SK-N-SH (cell line): Measurements from ENCODE around the gene FBXL5. TPM values are rescaled to one million over a fixed set of nuclear protein-coding genes. Genes with fewer than 3 reads are reported as not detected.

Experiments
- CTCF ChIA-PET: fragments of 300-600, 350-600 bp; formaldehyde crosslinking; extraction: SDS; loops from one replicate; lab custom pipeline; 2021; lab: Yijun Ruan, JAX
- POLR2A ChIA-PET: fragments of 350-600 bp; sonication (Branson Sonifier 250); formaldehyde crosslinking; extraction: SDS; loops from one replicate; lab custom pipeline; 2020; ENCODE audit warnings: antibody characterized with exemption, inconsistent platforms; lab: Yijun Ruan, JAX
- DNase-seq: peaks from one replicate; pipeline ENCODE4 v3.0.0; 2012
- H2AFZ ChIP-seq: fragments of 200-600 bp; sonication (generic); 2 replicates; pipeline ENCODE4 v1.8.1; 2016; ENCODE audit warnings: antibody characterized with exemption, mild to moderate bottlenecking, low read depth
- H3F3A ChIP-seq: fragments of 200-600 bp; sonication (generic); replicated peaks from 2 replicates; pipeline ENCODE3; 2016; ENCODE audit warnings: antibody characterized with exemption, mild to moderate bottlenecking; ENCODE audit not compliant: insufficient read depth
- H3K27ac ChIP-seq, 2 experiments: fragments of 200-500 bp in 1 of 2; fragments of 200-600 bp in 1 of 2; sonication (Bioruptor generic) in 1 of 2; sonication (generic), shearing (Covaris generic) in 1 of 2; 2 replicates each; pipeline versions ENCODE4 v1.5.1 to v1.6.1; 2014 to 2016; ENCODE audit warnings: low read depth in 2 of 2, inconsistent platforms in 1 of 2, low read length in 1 of 2, mild to moderate bottlenecking in 1 of 2, mixed read lengths in 1 of 2
- H3K27me3 ChIP-seq: fragments of 200-600 bp; sonication (generic), shearing (Covaris generic); 2 replicates; pipeline ENCODE4 v1.6.1; 2016; ENCODE audit warnings: mixed run types; ENCODE audit not compliant: insufficient read depth
- H3K36me3 ChIP-seq, 2 experiments: fragments of 200-500 bp in 1 of 2; fragments of 200-600 bp in 1 of 2; sonication (Bioruptor generic) in 1 of 2; sonication (generic) in 1 of 2; replicated peaks in 1 of 2; 2 replicates each; pipeline versions ENCODE3 to v1.5.1; 2014 to 2016; ENCODE audit warnings: low read length in 1 of 2, mild to moderate bottlenecking in 1 of 2; ENCODE audit not compliant: insufficient read depth in 2 of 2, control insufficient read depth in 1 of 2
- H3K4me1 ChIP-seq, 2 experiments: fragments of 200-500 bp in 1 of 2; fragments of 200-600 bp in 1 of 2; sonication (Bioruptor generic) in 1 of 2; sonication (generic), shearing (Covaris generic) in 1 of 2; 2 replicates each; pipeline versions ENCODE4 v1.5.1 to v1.6.1; 2014 to 2016; ENCODE audit warnings: low read depth in 1 of 2, low read length in 1 of 2, mixed run types in 1 of 2; ENCODE audit not compliant: insufficient read depth in 2 of 2, control insufficient read depth in 1 of 2
- H3K4me2 ChIP-seq: fragments of 200-600 bp; sonication (generic), shearing (Covaris generic); 2 replicates; pipeline ENCODE4 v1.6.1; 2017; ENCODE audit warnings: mixed run types
- H3K4me3 ChIP-seq, 2 experiments: fragments of 200-500 bp in 1 of 2; fragments of 200-600 bp in 1 of 2; sonication (Bioruptor generic) in 1 of 2; sonication (generic), shearing (Covaris generic) in 1 of 2; 2 replicates each; pipeline versions ENCODE4 v1.5.1 to v1.8.1; 2014 to 2016; ENCODE audit warnings: low read depth in 2 of 2, inconsistent platforms in 1 of 2, low read length in 1 of 2, mild to moderate bottlenecking in 1 of 2, mixed read lengths in 1 of 2, moderate library complexity in 1 of 2
- H3K79me2 ChIP-seq: fragments of 200-600 bp; sonication (generic); 2 replicates; pipeline ENCODE4 v1.8.1; 2017; ENCODE audit warnings: mild to moderate bottlenecking; ENCODE audit not compliant: insufficient read depth
- H3K9ac ChIP-seq: fragments of 200-600 bp; sonication (generic); 2 replicates; pipeline ENCODE4 v1.6.1; 2017; ENCODE audit warnings: mixed run types
- H3K9me2 ChIP-seq: fragments of 200-600 bp; sonication (generic); 2 replicates; pipeline ENCODE4 v1.6.1; 2017; ENCODE audit warnings: mixed run types
- H3K9me3 ChIP-seq: fragments of 200-600 bp; sonication (generic); 2 replicates; pipeline ENCODE4 v1.6.1; 2017; ENCODE audit warnings: mixed run types, mild to moderate bottlenecking, moderate library complexity
- H4K20me1 ChIP-seq: fragments of 200-600 bp; sonication (generic); 2 replicates; pipeline ENCODE4 v1.6.1; 2017; ENCODE audit warnings: mild to moderate bottlenecking, mixed run types; ENCODE audit not compliant: insufficient read depth
- ELF1 ChIP-seq: IDR thresholded peaks from 2 replicates; pipeline ENCODE4 v1.4.0; 2012
- EZH2phosphoT487 ChIP-seq: fragments of 200-600 bp; sonication (generic); IDR thresholded peaks from 2 replicates; pipeline ENCODE4 v1.6.1; 2017; ENCODE audit warnings: low read depth, mixed run types, mild to moderate bottlenecking, antibody characterized with exemption, moderate library complexity, borderline replicate concordance
- FOSL2 ChIP-seq: IDR thresholded peaks from 2 replicates; pipeline ENCODE4 v1.4.0; 2012; ENCODE audit warnings: low read depth, mild to moderate bottlenecking, moderate library complexity, borderline replicate concordance
- GABPA ChIP-seq: IDR thresholded peaks from 2 replicates; pipeline ENCODE4 v1.4.0; 2012; ENCODE audit warnings: low read depth, mild to moderate bottlenecking
- IRF3 ChIP-seq: fragments of 150-350 bp; IDR thresholded peaks from 2 replicates; pipeline ENCODE4 v1.6.1; 2016; ENCODE audit warnings: mild to moderate bottlenecking, low read depth, low read length
- JUND ChIP-seq: IDR thresholded peaks from 2 replicates; pipeline ENCODE4 v1.4.0; 2012
- MXI1 ChIP-seq: IDR thresholded peaks from 2 replicates; pipeline ENCODE4 v1.6.1; 2012; ENCODE audit warnings: mild to moderate bottlenecking, low read depth, low read length, improper control_type of control experiment
- NFIC ChIP-seq: IDR thresholded peaks from 2 replicates; pipeline ENCODE4 v1.4.0; 2012; ENCODE audit warnings: borderline replicate concordance
- NRF1 ChIP-seq: IDR thresholded peaks from 2 replicates; pipeline ENCODE4 v1.6.1; 2012; ENCODE audit warnings: low read depth, mild to moderate bottlenecking, low read length
- PBX3 ChIP-seq: IDR thresholded peaks from 2 replicates; pipeline ENCODE4; 2012
- POLR2AphosphoS5 ChIP-seq: IDR thresholded peaks from 2 replicates; pipeline ENCODE4 v1.6.1; 2012; ENCODE audit warnings: low read depth, low read length
- REST ChIP-seq: IDR thresholded peaks from 2 replicates; pipeline ENCODE4 v1.6.1; 2012; ENCODE audit warnings: mild to moderate bottlenecking, low read depth, low read length, moderate library complexity
- TEAD4 ChIP-seq: IDR thresholded peaks from 2 replicates; pipeline ENCODE4 v1.4.0; 2012; ENCODE audit warnings: mild to moderate bottlenecking, borderline replicate concordance; ENCODE audit not compliant: insufficient read depth
- WGBS: methylation state at CpG from one replicate; pipeline ENCODE4 v1.1.6; 2017; ENCODE audit warnings: low lambda C conversion rate; 5-methylcytosine and 5-hydroxymethylcytosine counted together
- polyA plus RNA-seq, 3 experiments: library from polyadenylated mRNA; depleted of rRNA; stranded (reverse); fragments of >200 nt; gene quantifications; 2 replicates each; pipeline ENCODE4 v1.2.3, GENCODE V29; 2012

The FBXL5 gene
- polyA plus RNA-seq, 1 of the 3 experiments (the other 2 are of a cell fraction), result 13.5 TPM

GRCh38 chr4:15704129-15704528 lies 49.0 kb upstream of the FBXL5 start:
- H3F3A ChIP-seq, result no peaks in the 10 kb centered on the region
- no peak overlapping the region for H2AFZ ChIP-seq
- H3K4me3 ChIP-seq, result no peak overlapping the region
- H3K27me3 ChIP-seq, result no peaks in the 10 kb centered on the region
- no peak overlapping the region for H3K9ac ChIP-seq
- H3K4me2 ChIP-seq, result no peak overlapping the region
- no peak overlapping the region for H3K27ac ChIP-seq
- H3K9me3 ChIP-seq, result no peaks in the 10 kb centered on the region
- DNase-seq, result no peak
- TF ChIP-seq POLR2AphosphoS5 (no peak), GABPA (no peak), NFIC (no peak), MXI1 (no peak), FOSL2 (no peak), ELF1 (no peak), IRF3 (no peak), EZH2phosphoT487 (no peak), TEAD4 (no peak), JUND (no peak), NRF1 (no peak)
- CTCF ChIA-PET, result no interaction called here
- H3K36me3 ChIP-seq, result no peaks in the 10 kb centered on the region
- POLR2A ChIA-PET, result no interaction called here
- no peaks in the 10 kb centered on the region for H3K9me2 ChIP-seq
- no peaks in the 10 kb centered on the region for H4K20me1 ChIP-seq
- no peaks in the 10 kb centered on the region for H3K79me2 ChIP-seq
- H3K4me1 ChIP-seq, result peaks cover 0 to 4% of the 10 kb centered on the region in 2 experiments; a peak in 2 of 4 replicates

- Histone ChIP-seq H3K27me3 (no peaks in the 10 kb centered on the region), H3K9ac (no peak overlapping the region), H3K27ac (no peak overlapping the region), H4K20me1 (no peaks in the 10 kb centered on the region), H3K4me3 (peak overlapping the region in 1 of 2 experiments; percentile 40; a peak in 2 of 4 replicates), H3K9me3 (no peaks in the 10 kb centered on the region), H3K4me2 (peak overlapping the region; percentile 84; the same call in 1 of the 2 replicates), H3K36me3 (no peaks in the 10 kb centered on the region), H3F3A (no peaks in the 10 kb centered on the region), H3K9me2 (no peaks in the 10 kb centered on the region), H2AFZ (peak overlapping the region; percentile 94; the same call in 1 of the 2 replicates)
- DNase-seq, result no peak
- ChIA-PET POLR2A (no interaction called here), CTCF (no interaction called here)
- TF ChIP-seq PBX3, result no peak
- no peak for TF ChIP-seq ELF1
- no peak for TF ChIP-seq REST
- TF ChIP-seq, all 33 proteins: peak for 0
- Histone ChIP-seq H3K79me2 (no peaks in the 10 kb centered on the region), H3K4me1 (peaks cover 0 to 4% of the 10 kb centered on the region in 2 experiments; a peak in 2 of 4 replicates)
- 77% methylated on average over 11 of the region's 11 CpGs for WGBS
Measured at GRCh38 chr4:15703439-15703838, 48.3 kb upstream of the FBXL5 start.
